Measurements from ENCODE around the gene CSGALNACT2. TPM values are rescaled to one million over a fixed set of nuclear protein-coding genes. Genes with fewer than 3 reads are reported as not detected.

The CSGALNACT2 gene
- total RNA-seq, 1 experiment from 2014 or later: 8.9 TPM

GRCh38 chr10:43206391-43207235 lies 68.4 kb downstream of the CSGALNACT2 start:
- no peak overlapping the region; a peak in 1 of 7 replicates for H3K27ac Mint-ChIP-seq
- no peaks in the 10 kb centered on the region for H3K27me3 ChIP-seq (ENCODE audit: insufficient read depth, low read length)
- H3K9me3 Mint-ChIP-seq: no peaks in the 10 kb centered on the region
- no peak overlapping the region for H2BK12ac ChIP-seq (ENCODE audit: insufficient read length, low read depth, low read length)
- H4K20me1 ChIP-seq (ENCODE audit: control insufficient read depth, insufficient read depth, insufficient read length): no peaks in the 10 kb centered on the region
- H3K18ac ChIP-seq (ENCODE audit: insufficient read length, low read depth, low read length): no peak overlapping the region
- no peak overlapping the region for H2AFZ ChIP-seq (ENCODE audit: low read length)
- no peak overlapping the region for H3K23ac ChIP-seq (ENCODE audit: insufficient read length, low read depth, low read length)
- no peak overlapping the region for H2BK20ac ChIP-seq (ENCODE audit: low read depth, low read length, poor library complexity, severe bottlenecking)
- H3K79me1 ChIP-seq (ENCODE audit: insufficient read depth, low read depth, low read length, poor library complexity, severe bottlenecking): no peaks in the 10 kb centered on the region
- no peak overlapping the region; the same call in 1 of the 2 replicates for H3K14ac ChIP-seq (ENCODE audit: insufficient read depth, low read length)
- no peak overlapping the region for H4K8ac ChIP-seq (replicated peaks; ENCODE audit: insufficient read length, low read depth, low read length)
- no CpG with 5 or more reads among the region's 13 CpGs for WGBS (ENCODE audit: extremely low coverage, insufficient read length, low lambda C conversion rate)
- no peak overlapping the region for H3K4me3 Mint-ChIP-seq
- no peak overlapping the region for H4K5ac ChIP-seq (ENCODE audit: insufficient read length, low read depth, low read length)
- no peaks in the 10 kb centered on the region for H3K27me3 Mint-ChIP-seq (ENCODE audit: low read depth)
- no peak overlapping the region for H4K91ac ChIP-seq (ENCODE audit: insufficient read length, low read depth, low read length)
- no peaks in the 10 kb centered on the region for H3K36me3 Mint-ChIP-seq (ENCODE audit: insufficient read depth in 1 of 3, low read depth in 3 of 3)
- H3K4me2 ChIP-seq (ENCODE audit: insufficient read depth, insufficient read length, low read length): no peak overlapping the region
- TF ChIP-seq CTCF (conservative IDR thresholded peaks at IDR 0.05): no peak
- H3K9ac ChIP-seq (ENCODE audit: extremely low read depth, insufficient read length, low read length): no peak overlapping the region
- H3K4me1 Mint-ChIP-seq: peaks cover 1 to 7% of the 10 kb centered on the region in 2 experiments; a peak in 2 of 4 replicates
- H3K56ac ChIP-seq (ENCODE audit: insufficient read length, low read depth, low read length): no peak overlapping the region
- H2BK5ac ChIP-seq (ENCODE audit: insufficient read length, low read length): no peak overlapping the region
- H3K27ac ChIP-seq (ENCODE audit: insufficient read length, low read depth, low read length): no peak overlapping the region
- no peak overlapping the region for H2BK15ac ChIP-seq (ENCODE audit: low read depth, low read length)
- no peak overlapping the region for H3T11ph ChIP-seq (ENCODE audit: low read length)
- peak; percentile 25 for DNase-seq
- H2BK120ac ChIP-seq (ENCODE audit: low read depth, low read length, poor library complexity, severe bottlenecking): no peak overlapping the region
- no peak overlapping the region for H2AK5ac ChIP-seq (ENCODE audit: insufficient read length, low read length)
- no peak overlapping the region for H3K4ac ChIP-seq (ENCODE audit: low read depth, low read length)
- no peaks in the 10 kb centered on the region for H3K4me1 ChIP-seq (ENCODE audit: insufficient read depth, low read length)
- H3K9me3 ChIP-seq (ENCODE audit: control insufficient read depth, low read depth, low read length): no peaks in the 10 kb centered on the region
- no peaks in the 10 kb centered on the region for H3K23me2 ChIP-seq (ENCODE audit: insufficient read length, low read depth, low read length, poor library complexity, severe bottlenecking)
- no peaks in the 10 kb centered on the region for H3K79me2 ChIP-seq (ENCODE audit: insufficient read depth, low read length)
